Regular cardiac myocyte (primary cell): ENCODE results near the gene GSTA4. TPM values are rescaled to one million over a fixed set of nuclear protein-coding genes. Genes with fewer than 3 reads are reported as not detected.

Source experiments
- total RNA-seq: library from RNA; depleted of rRNA; stranded (reverse); fragments of >200 nt; gene quantifications from 2 replicates; pipeline ENCODE4 v1.2.3, GENCODE V29; 2014

The GSTA4 gene, protein sequence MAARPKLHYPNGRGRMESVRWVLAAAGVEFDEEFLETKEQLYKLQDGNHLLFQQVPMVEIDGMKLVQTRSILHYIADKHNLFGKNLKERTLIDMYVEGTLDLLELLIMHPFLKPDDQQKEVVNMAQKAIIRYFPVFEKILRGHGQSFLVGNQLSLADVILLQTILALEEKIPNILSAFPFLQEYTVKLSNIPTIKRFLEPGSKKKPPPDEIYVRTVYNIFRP
- 25.1 and 46.5 TPM in 2 replicates for total RNA-seq

GRCh38 chr6:52995089-52995912, at the start of gene GSTA4:
Gene GSTA4 (minus strand): TSS chr6:52995284. CDS start chr6:52994243, 1,041 bp downstream.

Other genes starting within 250 kb of the GSTA4 start
- not detected in 2 replicates for gene GSTA2, start 231.8 kb downstream of the GSTA4 start, total RNA-seq
- not detected in 2 replicates for gene GSTA1, start 191.5 kb downstream of the GSTA4 start, total RNA-seq
- gene GSTA5, start 154.5 kb downstream of the GSTA4 start, total RNA-seq = not detected in 2 replicates
- not detected in 2 replicates for gene GSTA3, start 85.6 kb downstream of the GSTA4 start, total RNA-seq
- gene CILK1, start 66.5 kb upstream of the GSTA4 start, total RNA-seq = 3.9 and 5.6 TPM in 2 replicates
- gene FBXO9, start 70.1 kb upstream of the GSTA4 start, total RNA-seq = 20.9 and 36.4 TPM in 2 replicates
- not detected in 2 replicates for gene GCM1, start 153.6 kb upstream of the GSTA4 start, total RNA-seq